SK-N-SH treated with all-trans-retinoic acid at 6 μM for 48 hours (cell line): Measurements from ENCODE around the gene SLC30A2.

Source experiments
- BACH2 ChIP-seq: fragments of 250-450 bp; sonication (Bioruptor Pico); IDR thresholded peaks from 2 replicates; pipeline ENCODE4 v1.9.0; 2021; ENCODE audit warnings: mild to moderate bottlenecking, borderline replicate concordance
- CREB5 ChIP-seq: fragments of 250-450 bp; sonication (Bioruptor Pico); IDR thresholded peaks from 2 replicates; pipeline ENCODE4 v1.5.1; 2020; ENCODE audit warnings: low read depth, mild to moderate bottlenecking, moderate library complexity
- GLIS3 ChIP-seq: fragments of 250-450 bp; sonication (Bioruptor Pico); IDR thresholded peaks from 2 replicates; pipeline ENCODE4 v1.5.0; 2020; ENCODE audit warnings: mild to moderate bottlenecking, moderate library complexity
- SNAI2 ChIP-seq: fragments of 250-450 bp; sonication (Bioruptor Pico); IDR thresholded peaks from 2 replicates; pipeline ENCODE4 v1.5.0; 2020; ENCODE audit warnings: mild to moderate bottlenecking, moderate library complexity
- ZC3H10 ChIP-seq: fragments of 250-450 bp; sonication (Bioruptor Pico); IDR thresholded peaks from 2 replicates; pipeline ENCODE4 v1.5.1; 2021; ENCODE audit warnings: mild to moderate bottlenecking, moderate library complexity
- ZFP3 ChIP-seq: fragments of 250-450 bp; sonication (Bioruptor Pico); IDR thresholded peaks from 2 replicates; pipeline ENCODE4 v1.5.0; 2020; ENCODE audit warnings: mild to moderate bottlenecking, moderate library complexity
- TF ChIP-seq, protein P1 (sequence below): fragments of 250-450 bp; sonication (Bioruptor Pico); IDR thresholded peaks from 2 replicates; pipeline ENCODE4 v1.8.0; 2020; ENCODE audit warnings: mild to moderate bottlenecking, moderate library complexity, borderline replicate concordance

GRCh38 chr1:26066160-26066559 lies 20.2 kb upstream of the SLC30A2 start:
- no peak for TF ChIP-seq GLIS3 (CRISPR knock-in tag)
- TF ChIP-seq SNAI2 (CRISPR knock-in tag), result no peak
- TF ChIP-seq BACH2 (CRISPR knock-in tag), result no peak
- no peak for TF ChIP-seq CREB5 (CRISPR knock-in tag)
- TF ChIP-seq ZFP3 (CRISPR knock-in tag), result no peak
- TF ChIP-seq, protein P1, sequence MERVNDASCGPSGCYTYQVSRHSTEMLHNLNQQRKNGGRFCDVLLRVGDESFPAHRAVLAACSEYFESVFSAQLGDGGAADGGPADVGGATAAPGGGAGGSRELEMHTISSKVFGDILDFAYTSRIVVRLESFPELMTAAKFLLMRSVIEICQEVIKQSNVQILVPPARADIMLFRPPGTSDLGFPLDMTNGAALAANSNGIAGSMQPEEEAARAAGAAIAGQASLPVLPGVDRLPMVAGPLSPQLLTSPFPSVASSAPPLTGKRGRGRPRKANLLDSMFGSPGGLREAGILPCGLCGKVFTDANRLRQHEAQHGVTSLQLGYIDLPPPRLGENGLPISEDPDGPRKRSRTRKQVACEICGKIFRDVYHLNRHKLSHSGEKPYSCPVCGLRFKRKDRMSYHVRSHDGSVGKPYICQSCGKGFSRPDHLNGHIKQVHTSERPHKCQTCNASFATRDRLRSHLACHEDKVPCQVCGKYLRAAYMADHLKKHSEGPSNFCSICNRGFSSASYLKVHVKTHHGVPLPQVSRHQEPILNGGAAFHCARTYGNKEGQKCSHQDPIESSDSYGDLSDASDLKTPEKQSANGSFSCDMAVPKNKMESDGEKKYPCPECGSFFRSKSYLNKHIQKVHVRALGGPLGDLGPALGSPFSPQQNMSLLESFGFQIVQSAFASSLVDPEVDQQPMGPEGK, result no peak
- no peak for TF ChIP-seq ZC3H10 (CRISPR knock-in tag)
